Measurements from ENCODE around the gene GPR25.

GPR25 gene

DNA sequence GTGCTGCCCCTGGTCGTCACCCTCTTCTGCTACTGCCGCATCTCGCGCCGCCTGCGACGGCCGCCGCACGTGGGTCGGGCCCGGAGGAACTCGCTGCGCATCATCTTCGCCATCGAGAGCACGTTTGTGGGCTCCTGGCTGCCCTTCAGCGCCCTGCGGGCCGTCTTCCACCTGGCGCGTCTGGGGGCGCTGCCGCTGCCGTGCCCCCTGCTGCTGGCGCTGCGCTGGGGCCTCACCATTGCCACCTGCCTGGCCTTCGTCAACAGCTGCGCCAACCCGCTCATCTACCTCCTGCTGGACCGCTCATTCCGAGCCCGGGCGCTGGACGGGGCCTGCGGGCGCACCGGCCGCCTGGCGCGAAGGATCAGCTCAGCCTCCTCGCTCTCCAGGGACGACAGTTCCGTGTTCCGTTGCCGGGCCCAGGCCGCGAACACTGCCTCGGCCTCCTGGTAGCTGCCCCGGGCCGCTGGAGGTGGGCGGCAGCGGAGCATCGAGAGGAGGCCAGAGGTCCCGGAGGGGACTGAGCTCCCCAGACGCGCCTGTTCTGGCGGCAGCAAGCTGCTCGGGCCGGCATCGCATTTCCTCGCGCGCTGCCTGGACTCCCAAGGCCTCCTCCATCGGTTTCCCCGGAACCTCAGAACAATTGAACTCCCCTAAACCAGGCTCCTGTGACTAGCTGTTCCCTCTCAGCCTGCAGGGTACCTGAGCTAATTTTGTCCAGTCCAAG lies 1.1 kb downstream of the GPR25 start:
- DNase-seq = no peak

DNA sequence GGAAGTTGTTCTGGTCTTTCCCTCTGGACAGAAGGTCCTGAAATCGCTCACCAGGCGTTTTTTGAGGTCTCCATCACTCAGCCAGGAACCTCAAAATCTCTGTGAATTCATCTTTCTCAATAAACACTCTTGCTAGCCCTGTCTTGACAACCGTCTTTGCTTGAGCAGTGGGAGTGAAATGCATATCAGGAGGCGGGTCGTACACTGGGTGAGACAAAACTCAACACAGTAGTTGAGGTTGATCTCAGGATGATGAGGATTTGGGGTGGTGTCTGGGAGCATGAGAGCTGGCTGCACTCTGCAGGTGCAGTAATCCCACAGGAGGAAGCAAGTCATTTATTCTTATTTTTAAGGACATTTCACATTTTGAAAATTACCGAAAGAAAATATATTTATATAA lies 1.9 kb downstream of the GPR25 start:
- DNase-seq = no peak

DNA sequence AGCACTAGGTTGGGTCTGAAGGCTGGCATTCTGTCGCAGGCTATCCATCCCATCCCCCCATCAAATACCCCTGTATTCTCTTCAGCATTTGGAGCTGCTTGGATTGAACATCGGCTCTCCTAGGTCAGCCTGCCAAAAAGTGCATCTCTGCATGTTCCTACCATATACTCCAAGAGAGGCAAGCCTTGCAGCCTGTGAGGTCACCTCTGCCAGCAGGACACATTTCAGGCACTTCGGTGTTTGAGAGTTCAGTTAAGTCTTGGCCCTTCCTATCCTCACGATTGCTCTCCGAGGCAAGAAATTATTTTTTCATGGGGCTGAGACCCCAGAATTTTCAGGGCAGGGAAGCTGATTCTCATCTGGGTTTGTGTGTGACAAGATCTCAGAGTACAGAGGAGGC lies 2.6 kb downstream of the GPR25 start:
- no peak for DNase-seq

DNA sequence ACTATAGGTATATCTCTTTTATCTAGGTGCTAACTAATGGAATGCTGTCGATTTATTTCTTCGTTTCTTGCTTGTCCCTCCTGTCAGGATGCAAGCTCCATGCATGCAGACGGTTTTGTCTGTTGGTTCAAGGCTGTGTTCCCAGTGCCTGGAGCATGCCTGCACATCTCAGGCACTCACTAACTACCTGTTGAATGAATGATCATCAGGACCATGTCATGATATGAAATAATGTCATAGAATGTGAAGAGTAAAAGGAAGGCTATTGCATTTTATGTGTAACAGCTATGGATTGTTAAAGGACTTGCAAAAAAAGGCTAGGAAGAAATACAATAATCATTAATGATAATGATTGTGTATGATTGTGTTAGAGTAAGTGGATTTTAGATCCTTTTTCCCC lies 4.2 kb downstream of the GPR25 start:
- DNase-seq = no peak

DNA sequence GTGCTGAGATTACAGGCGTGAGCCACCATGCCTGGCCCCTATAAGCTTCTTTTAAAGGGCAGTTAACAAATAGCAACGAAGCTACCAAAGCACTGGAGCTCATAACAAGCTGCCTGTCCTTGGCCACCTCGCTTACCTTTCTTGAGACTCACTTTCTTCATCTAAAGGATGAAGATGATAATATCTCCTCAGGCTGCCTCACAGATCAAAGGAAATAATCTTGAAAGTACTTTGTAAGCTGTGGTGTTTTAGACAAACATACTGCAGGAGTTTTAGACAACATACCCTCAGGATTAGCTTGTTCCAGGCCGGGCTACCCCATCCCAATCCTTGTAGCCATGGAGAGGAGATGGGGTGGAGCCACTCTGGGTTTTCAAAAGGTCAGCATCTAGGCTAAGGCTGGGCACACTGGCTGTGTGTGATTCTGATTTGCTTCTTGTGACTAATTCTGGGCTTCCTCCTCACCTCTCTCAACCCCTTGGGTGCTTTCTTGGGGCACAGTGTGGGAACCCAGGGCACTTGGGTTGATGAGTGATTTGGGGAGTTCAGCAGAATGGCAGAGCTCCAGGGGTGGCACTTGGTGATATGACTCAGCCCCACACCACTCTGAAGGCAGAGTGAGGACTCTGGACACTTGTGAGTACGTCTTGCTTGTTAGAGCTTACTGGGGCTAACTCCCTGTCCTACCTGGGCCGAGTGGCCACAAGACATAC lies 5.2 kb downstream of the GPR25 start:
- no peak for DNase-seq

DNA sequence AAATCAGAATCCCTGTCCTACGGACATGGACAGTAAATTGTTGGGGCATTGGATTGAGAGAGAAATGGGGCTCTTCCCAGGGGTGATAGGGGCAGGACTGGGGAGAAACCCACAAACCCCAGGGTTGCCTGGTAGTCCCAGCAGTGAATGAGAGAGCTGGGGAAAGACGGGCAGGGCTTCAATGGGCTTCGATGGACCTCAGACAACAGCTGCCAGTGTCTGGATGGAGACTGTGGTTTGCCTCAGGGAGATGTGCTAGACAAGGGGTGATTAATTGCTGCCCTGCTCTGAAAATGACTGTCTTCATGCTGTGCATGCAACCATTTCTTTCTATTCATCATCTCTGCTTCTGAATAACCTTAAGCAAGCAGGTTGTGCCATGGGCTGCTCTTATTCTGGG lies 7.4 kb downstream of the GPR25 start:
- DNase-seq = no peak

DNA sequence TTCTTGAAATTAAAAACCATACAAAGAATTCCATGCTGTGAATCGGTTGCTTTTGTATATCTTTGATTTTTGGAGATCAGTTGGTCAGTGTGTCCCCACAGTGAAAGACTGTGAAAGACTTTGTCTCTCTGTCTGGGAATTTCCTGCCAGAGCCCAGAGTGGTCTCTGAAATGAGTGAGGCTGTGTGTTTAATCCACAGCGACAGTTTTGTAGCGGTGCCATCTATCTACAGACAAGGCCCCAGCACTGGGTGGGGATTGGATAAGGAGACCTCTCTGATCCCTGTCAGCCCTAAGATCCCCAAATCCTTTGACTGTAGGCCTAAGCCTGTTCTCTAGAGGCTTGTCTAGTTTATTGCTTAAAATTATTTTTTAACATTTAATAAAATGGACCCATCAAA lies 10.3 kb downstream of the GPR25 start:
- no peak for DNase-seq

DNA sequence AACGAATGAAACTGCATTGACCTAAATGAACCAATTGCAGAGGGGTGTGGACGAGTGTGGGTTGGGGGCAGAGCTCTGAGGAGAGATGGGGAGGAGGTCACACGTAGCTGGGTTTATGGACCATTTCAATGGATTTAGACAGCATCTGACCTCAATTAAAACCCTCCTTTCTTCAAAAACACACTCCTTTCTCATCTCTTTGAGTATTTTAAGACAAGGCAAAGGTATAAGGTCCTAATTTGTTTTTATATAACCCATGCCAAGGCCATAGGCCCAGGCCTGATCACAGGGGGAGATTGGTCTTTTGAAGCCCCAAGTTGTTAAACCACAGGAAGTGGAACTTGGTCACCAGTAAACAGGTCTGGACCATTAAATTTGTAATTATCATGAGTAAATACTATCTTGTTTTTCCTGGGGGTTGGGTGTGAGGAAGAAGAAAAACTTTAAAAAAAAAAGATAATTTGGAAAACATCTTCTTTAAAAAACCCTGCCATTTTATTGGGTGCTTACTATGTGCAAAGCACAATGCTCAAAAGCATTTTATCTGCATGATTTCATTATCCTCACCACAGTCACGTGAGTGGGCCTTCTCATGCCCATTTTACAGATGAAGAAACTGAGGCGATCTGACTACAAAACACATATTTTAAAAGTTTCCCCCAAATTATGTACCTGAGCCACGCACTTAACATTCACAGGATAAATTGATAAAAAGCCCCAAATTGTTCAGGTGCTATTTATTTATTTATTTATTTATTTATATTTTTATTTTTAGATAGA lies 13.0 kb downstream of the GPR25 start:
- no peak for DNase-seq

DNA sequence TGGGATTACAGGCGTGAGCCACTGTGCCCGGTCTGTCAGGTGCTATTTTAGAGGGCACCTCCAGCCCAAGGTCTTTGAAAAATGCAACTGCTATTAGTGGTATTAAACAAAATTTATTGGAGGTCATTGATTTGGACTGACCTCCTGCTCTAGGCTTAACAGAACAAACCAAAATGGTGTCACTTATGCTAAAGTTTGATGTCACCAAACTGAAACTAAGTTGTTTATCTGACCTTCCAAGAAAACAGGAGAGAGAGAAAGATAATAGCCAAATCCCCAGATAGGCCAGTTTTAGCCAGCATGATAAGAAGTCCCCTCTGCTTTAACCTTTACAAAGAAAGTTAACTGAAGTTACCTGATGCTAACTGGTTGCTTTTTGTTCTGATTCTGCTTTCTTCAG lies 13.8 kb downstream of the GPR25 start:
- DNase-seq = no peak

DNA sequence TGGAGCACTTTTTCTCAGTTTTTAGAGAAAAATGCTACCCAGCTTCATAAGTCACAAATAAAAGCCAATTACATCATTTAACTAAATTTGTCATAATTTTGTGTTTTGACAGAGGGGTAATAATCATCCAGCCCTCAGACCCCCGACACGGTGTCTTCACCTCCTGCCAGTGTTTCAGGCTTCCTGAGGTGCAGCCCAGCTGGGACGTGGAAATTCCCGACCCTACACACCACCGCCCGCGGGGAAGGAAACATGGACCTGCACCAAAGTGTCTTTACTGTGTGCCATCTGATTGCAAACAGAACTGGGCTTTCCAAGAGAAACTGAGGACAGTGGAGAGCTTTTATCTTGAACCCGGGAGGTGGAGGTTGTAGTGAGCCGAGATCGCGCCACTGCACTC lies 14.3 kb downstream of the GPR25 start:
- no peak for DNase-seq

DNA sequence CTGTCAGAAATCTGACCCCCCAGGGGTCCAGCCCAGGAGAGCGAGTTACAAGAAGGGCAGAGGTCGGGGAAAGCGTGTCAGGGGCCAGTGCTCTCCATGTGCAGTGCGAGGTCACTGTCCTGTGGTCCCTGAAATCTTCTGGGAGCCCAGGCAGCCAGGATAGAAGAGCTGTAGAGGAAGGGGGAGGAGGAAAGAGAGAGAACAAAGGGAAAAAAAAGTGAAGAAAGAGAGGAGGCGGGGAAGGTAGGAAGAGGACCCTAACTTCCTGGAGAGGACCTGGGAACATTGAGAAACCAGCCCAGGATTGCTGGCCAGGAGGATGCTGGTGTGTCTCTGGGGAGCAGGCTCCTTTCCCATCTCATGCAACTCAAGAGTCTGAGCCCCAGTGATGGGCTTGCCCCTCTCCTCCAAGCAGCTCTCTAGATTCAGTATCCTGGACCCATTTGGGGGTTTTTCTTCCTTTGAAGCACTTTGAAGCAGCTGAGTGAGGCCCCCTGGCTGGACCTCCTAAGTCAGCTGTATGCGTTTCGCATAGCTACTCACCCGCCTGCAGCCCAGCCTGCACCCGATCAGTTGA lies 15.1 kb downstream of the GPR25 start:
- no peak for DNase-seq

DNA sequence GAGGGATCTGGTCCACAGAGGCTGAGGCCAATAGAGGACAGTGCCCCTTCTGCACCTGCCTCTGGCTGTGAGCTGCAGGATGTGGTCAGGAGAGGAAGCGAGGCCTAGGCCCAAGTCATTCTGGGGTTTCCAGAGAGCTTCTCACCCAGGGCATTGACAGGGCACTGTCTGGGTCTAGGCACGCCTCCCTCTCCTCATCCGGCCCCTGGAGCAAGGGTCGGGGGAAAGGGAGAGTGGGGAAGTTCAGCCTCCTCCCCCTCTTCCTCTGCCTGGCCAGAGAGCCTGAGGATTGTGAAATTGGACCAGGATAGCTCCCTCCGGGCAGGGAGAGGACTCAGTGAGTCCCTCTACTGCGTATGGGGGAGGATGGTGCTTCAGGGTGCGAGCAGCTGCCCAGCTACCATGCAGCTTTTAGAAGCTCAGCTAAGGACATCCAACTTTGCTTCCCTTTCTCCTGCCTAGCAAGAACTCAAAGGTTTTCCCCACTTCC lies 15.6 kb downstream of the GPR25 start:
- DNase-seq = no peak

DNA sequence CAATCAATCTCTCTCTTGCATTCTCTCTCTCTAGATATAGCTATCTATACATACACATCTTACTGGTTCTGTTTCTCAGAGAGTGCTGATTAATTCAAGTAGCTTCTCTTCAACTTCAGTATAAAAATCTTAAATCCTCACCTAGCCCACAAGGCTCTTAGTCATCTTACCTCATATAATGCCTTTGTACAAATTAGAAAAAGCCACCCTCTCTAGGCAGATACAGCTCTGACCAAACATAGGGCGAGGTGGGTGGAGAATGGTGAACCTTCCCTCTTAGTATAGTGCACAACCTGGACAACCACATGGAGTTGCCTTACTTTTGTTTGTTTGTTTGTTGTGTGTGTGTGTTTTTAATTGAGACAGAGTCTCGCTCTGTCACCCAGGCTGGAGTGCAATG lies 16.8 kb downstream of the GPR25 start:
- no peak for DNase-seq

DNA sequence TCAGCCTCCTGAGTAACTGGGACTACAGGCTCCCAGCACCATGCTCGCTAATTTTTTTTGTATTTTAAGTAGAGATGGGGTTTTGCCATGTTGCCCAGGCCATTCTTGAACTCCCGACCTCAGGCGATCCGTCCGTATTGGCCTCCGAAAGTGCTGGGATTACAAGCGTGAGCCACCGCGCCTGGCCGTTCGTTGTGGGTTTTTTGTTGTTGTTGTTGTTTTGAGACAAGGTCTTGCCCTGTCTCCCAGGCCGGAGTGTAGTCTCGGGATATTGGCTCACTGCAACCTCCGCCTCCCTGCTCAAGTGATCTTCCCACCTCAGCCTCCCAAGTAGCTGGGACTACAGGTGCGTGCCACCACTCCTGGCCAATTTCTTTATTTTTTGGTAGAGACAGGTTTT lies 17.2 kb downstream of the GPR25 start:
- no peak for DNase-seq

DNA sequence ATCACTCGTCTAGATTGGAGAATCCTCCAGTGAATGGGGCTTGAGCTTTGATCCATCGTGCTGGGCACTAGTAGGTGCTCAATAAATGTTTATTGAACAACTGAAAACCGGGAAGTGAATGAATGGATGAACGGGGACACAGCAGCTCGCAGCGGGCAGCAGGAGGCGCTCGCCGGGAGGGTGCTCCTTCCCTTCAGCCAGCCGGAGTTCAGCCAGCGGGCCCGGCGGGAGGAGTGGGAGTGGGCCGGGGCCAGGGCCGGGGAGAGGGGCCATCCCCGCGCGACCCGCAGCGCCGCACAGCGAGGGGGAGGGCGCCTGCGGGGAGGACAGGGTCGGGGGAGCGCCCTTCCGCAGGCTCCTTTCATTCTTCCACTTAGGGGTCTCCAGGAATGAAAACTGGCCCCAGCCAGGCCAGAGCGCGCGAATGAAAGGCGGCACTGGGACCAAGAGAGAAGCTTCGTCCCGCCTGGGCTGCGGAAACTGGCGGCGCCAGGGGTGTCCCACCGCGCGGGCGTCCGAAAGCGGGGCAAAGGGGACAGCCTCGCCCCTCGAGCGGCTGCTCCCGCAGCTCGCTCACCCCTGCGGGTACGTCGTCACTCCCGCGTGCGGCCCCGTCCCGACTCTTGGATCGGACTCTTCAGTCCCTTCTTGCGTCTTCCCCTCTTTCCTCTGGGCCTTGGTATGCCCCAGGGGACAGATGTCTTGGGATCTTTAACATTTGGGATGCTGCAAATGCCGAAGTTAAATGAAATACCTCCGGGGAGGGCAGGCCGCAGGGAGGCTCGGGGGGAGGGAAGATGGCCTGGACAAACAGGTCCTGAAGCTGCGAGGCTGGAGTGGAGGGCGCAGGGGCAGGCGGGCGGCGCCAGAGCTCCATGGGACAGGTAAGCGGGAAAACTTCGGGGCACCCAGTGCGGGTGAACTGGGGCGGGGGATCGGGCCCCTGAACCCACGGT lies 18.3 kb downstream of the GPR25 start:
- no peak for DNase-seq

DNA sequence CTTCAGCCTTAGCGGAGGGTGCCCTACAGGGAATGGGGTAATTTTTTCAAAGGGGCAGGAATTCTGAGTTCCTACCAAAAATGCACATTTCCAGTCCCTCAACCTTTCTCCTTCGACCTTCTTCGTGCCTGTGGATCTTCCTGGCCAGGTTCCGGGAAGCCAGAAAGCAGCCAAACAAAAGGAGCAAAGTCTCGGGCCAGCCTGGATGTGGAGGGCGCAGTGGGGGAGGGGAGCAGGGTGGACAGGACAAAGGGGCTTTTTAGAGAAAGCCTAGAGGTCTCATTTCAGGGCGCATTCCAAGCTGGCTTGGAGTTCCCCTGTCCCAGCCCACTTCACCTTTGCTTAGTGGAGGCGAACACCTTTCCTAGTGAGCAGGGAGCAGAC lies 19.0 kb downstream of the GPR25 start:
- DNase-seq = no peak

DNA sequence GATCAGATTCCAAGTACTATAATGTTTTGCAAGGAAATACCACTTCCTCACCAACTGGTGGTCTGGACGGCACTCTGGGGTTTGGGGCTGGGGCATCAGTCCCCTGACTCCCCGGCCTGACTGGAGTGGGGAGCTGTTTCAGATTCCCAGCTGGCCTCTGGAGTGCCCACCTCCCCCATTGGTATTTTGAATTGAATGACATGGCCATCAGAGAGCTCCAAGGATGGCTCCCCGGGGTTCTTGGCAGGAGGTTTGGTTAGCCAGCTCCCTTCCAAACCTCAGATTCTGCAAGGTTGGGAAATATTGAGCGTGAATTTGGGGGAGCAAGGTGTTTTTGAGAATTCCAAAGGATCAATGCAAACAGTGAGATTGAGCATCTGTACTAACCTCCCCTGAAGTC lies 19.8 kb downstream of the GPR25 start:
- no peak for DNase-seq

DNA sequence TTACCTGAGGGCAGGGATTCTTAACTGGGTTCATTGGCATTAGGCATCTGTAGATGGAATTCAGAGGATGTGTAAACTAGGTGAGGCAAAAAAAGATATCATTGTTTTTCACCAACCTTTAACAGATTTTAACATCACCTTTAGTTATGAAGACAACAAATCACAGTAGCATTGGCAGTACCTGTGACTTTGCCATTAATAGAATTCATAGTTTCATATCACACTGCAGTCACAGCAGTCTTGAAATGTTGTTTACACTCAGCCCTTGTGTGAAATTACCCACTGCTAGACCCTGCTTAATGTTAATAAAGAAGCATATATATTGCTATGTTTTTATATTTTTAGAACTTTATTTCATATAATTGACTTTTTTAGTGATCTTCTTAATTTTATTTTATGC lies 20.2 kb downstream of the GPR25 start:
- DNase-seq = no peak

DNA sequence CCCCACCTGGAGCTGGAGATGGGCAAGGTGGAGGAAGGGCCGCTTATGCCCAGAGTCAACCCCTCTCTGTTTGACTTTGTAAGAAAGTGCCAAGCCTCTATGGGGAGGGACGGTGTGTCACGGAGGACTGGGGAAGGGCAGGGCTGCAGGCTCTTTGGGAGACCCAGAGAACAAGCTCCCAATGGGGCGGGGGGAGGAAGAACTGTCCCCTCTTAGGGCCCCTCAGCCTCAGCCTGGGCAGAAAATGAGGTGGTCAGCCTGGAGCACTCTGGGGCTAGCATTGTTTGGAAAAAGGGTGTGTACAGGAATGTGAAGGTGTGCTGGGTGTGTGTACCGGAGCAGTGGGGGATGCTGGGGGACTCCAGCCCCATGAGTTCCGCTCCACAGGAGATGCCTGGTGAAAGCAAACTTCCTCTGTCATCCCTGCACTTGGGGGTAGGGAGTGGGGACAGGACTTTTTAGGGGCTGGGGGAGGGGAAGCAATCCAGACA lies 20.7 kb downstream of the GPR25 start:
- DNase-seq = no peak

DNA sequence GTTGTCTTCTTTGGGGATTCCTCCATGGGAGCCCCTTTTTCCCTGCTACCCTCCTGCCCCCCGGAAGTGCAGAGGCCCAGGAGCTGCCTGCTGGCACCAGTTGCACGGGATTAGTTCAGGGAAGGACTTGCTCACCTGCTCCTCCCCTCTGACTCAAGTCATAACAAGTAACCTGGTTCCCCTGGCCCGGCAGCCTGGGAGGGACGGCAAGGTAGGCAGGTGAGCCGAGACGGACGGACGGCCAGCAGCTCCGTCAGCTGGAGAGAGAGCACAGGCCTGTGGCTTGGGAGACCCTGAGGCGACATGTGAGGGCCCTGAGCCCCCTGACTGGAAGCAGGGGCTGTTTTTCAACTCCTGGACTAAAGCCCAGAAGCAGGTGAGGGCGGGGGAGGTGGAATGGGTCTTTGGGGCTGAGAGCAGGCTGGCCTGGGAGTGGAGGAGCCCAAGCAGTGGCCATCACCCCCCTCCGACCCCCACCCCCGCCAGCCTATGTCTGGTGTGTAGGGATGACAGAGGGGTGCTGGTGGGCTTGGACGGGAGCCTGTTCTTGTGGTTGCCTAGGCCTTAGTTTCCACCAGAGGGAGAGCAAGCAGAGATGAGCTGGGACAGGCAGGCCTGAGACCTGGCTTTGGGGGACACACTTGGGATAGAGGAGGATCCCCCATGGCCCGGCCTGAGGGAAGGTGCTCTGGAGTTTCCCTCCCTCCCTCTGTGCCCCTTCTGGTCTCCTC lies 22.1 kb downstream of the GPR25 start, which contains the start of gene INAVA:
Gene INAVA, plus strand, starts transcription at position 189 of the 731 bp plus-strand sequence. CDS start 3,501 bp downstream, outside the sequence.
- no peak for DNase-seq

DNA sequence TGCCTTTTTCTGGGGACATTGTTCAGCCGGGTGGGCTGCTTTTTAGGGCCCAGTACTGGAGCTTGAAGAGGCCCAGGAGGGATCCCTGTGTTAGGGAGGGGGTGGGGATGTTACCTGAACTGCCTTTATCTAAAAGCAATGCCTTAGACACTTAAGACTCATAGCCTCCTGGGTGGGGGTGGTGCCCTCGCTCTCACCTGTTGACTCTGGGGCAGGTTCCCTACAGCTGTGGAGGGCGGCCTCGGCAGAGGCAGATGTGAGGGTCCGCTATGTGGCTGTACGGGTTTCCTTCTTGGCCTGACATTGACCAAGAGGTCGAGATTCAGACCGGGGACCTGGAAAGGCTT lies 22.6 kb downstream of the GPR25 start:
- no peak for DNase-seq

Data from NCI-H510A treated with DMSO at 0.1 percent for 48 hours (cell line).